Testis (tissue), 3 donors: ENCODE measurements around the gene RAB18. TPM values are rescaled to one million over a fixed set of nuclear protein-coding genes. Genes with fewer than 3 reads are reported as not detected.

Experiments used
- DNase-seq: peaks from one replicate; pipeline ENCODE4 v3.0.0-alpha.2; 2019
- H3K27ac ChIP-seq, 2 donors: fragments of 200-600 bp; sonication (generic); one replicate each; pipeline ENCODE4 v1.5.1; 2019
- H3K27me3 ChIP-seq: fragments of 200-600 bp; sonication (generic); one replicate; pipeline ENCODE4 v1.5.1; 2019
- H3K36me3 ChIP-seq: fragments of 200-600 bp; sonication (generic); one replicate; pipeline ENCODE4 v1.5.1; 2017; ENCODE audit warnings: low read depth; ENCODE audit errors: missing control alignments
- H3K4me1 ChIP-seq: fragments of 200-600 bp; sonication (generic); one replicate; pipeline ENCODE4 v1.5.1; 2019
- H3K4me3 ChIP-seq, 2 donors: fragments of 200-600 bp; sonication (generic); one replicate each; pipeline ENCODE4 v1.5.1; 2017 to 2019
- H3K9me3 ChIP-seq: fragments of 200-600 bp; sonication (generic); one replicate; pipeline ENCODE4 v1.5.1; 2017
- POLR2A ChIP-seq: fragments of 450-650 bp; IDR thresholded peaks from one replicate; pipeline ENCODE4 v1.6.1; 2017; ENCODE audit warnings: antibody characterized with exemption, mild to moderate bottlenecking, moderate library complexity
- WGBS, 2 donors: methylation state at CpG; one replicate each; pipeline ENCODE4 v1.1.5; 2018; 5-methylcytosine and 5-hydroxymethylcytosine counted together
- intact Hi-C: fragments of 100-400 bp; cut with DNase I; formaldehyde crosslinking; loops from one replicate; pipeline ENCODE4 v1.15.1; 2023; ENCODE audit warnings: low total_unique reads
- polyA plus RNA-seq: library from polyadenylated mRNA; stranded (reverse); fragments of 350-450 nt; fragmentation: Illumina TruSeq; extraction: RNeasy Lipid Tissue Mini Kit (QIAGEN cat#74804); gene quantifications from one replicate; pipeline ENCODE4 v1.2.3, GENCODE V29; 2014; ENCODE audit warnings: low read depth, low replicate concordance; ENCODE audit not compliant: insufficient read depth
- total RNA-seq, 2 donors: library from RNA; depleted of rRNA; stranded (reverse); fragments of >200 nt; gene quantifications; one replicate each; pipeline ENCODE4 v1.2.3, GENCODE V29; 2016
- TF ChIP-seq, protein P1 (sequence below), 3 experiments: fragments of 450-650 bp in 2 of 3; fragments of 200-600 bp in 1 of 3; sonication (generic) in 1 of 3; IDR thresholded peaks; one replicate each; pipeline ENCODE4 v1.5.1; 2016 to 2019; ENCODE audit warnings: antibody characterized with exemption in 3 of 3, mild to moderate bottlenecking in 2 of 3, moderate library complexity in 1 of 3

The RAB18 gene
- total and polyA plus RNA-seq, 3 donors from 2014 or later: 51.6 to 99.8 (median 53.1) TPM

DNA sequence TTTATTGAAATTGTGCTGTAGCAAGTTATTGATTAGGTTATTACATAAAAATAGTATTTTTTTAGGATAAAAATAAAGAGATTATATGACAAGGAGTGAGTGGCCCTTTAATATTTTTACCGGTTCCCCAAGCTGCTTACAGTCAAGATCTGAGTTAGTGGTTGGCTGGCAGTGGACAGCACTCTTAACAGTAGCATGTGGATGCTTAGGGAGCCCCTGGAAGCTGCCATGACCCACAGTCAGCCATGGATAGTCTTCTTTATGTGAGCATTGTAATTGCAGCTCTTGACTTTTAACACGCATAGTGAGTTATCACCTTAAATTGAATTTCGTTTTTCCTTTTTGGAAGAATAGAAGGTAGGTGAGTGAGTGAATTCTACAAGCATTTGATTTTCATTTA, 22.1 kb downstream of the RAB18 start:
- DNase-seq: no peak
- Histone ChIP-seq H3K4me3 (no peak overlapping the region), H3K4me1 (peaks cover 3% of the 10 kb centered on the region), H3K27me3 (no peaks in the 10 kb centered on the region), H3K27ac (no peak overlapping the region), H3K36me3 (no peaks in the 10 kb centered on the region), H3K9me3 (no peaks in the 10 kb centered on the region)
- TF ChIP-seq, protein P1, sequence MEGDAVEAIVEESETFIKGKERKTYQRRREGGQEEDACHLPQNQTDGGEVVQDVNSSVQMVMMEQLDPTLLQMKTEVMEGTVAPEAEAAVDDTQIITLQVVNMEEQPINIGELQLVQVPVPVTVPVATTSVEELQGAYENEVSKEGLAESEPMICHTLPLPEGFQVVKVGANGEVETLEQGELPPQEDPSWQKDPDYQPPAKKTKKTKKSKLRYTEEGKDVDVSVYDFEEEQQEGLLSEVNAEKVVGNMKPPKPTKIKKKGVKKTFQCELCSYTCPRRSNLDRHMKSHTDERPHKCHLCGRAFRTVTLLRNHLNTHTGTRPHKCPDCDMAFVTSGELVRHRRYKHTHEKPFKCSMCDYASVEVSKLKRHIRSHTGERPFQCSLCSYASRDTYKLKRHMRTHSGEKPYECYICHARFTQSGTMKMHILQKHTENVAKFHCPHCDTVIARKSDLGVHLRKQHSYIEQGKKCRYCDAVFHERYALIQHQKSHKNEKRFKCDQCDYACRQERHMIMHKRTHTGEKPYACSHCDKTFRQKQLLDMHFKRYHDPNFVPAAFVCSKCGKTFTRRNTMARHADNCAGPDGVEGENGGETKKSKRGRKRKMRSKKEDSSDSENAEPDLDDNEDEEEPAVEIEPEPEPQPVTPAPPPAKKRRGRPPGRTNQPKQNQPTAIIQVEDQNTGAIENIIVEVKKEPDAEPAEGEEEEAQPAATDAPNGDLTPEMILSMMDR (IDR thresholded peaks at IDR 0.05): no peak
- TF ChIP-seq POLR2A: no peak
- intact Hi-C loops: no loop called here
- 82 to 88% methylated on average over 3 of the region's 3 CpGs for WGBS, 2 donors

DNA sequence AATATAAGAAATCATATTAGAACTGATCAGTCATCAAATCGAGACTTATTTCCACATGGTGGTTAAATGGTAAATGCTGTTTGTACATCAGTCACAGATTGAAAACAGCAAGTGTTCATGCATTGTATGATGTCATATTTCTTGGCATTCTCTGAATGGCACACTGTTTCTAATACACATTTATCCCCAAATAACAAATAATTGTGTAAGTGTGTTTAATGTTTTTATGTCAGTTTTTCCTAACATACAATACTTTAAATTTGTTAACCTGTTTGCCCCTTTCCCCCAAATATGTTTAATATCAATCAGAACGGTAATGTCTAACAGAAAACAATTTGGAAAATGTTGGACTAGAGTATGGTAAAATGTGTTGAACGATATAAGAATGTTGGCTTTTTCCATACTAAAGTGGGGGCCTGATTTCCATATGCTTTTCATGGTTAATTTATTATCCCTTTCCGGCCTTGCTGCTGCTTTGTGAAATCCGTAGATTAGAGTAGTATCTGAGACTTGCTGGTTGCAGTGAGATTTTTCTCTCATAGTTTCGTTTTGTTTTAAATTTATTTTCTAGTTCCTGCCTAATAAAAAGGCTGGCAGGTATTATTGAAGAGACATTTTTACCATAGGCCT, 23.7 kb downstream of the RAB18 start:
- intact Hi-C loops: no loop called here
- H3K4me3 ChIP-seq: no peak overlapping the region
- no peak for DNase-seq
- no peak overlapping the region for H3K27ac ChIP-seq
- no peaks in the 10 kb centered on the region for H3K27me3 ChIP-seq
- WGBS, 2 donors: 81 to 84% methylated on average over 6 of the region's 6 CpGs
- TF ChIP-seq POLR2A: no peak
- TF ChIP-seq, protein P1 (IDR thresholded peaks at IDR 0.05): no peak
- peaks cover 3% of the 10 kb centered on the region for H3K4me1 ChIP-seq
- H3K36me3 ChIP-seq: no peaks in the 10 kb centered on the region
- H3K9me3 ChIP-seq: no peaks in the 10 kb centered on the region

DNA sequence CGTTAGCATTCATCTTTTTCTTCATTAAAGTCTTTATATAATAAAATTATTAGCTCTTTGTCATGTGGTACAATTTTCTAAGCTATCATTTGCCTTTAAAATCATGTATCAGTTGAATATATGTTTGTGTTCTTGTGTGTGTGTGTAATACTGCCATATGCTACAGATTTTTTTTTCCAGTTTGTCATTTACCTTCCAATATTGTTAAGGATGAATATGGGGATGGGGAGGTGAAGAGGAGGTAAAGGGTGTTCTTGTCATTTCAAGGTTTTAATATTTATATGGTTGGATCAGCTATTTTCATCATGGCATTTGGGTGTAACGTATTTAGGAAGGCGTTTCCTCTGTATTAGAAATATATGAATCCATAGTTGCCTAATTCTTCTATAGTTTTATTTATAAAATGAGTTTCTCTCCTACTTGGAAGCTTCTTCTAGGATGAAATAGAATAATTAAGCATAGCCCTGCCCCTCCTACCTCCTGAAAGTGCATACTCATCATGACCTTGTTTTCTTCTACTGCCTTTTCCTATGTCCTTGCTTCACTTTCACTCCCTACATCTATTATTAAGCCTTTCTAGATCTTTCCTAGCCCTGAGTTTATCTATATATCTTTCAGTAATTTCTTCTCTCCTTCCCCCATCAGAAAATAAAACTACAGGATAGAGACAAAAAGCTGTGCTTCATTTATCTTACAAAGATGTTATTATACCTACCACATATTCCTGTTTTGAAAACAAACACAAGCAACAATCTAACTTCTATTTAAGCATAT, 25.1 kb downstream of the RAB18 start:
- DNase-seq: no peak
- 88 to 92% methylated on average over 3 of the region's 3 CpGs for WGBS, 2 donors
- H3K4me3 ChIP-seq: no peak overlapping the region
- no peaks in the 10 kb centered on the region for H3K27me3 ChIP-seq
- no peaks in the 10 kb centered on the region for H3K9me3 ChIP-seq
- intact Hi-C loops: no loop called here
- H3K36me3 ChIP-seq: no peaks in the 10 kb centered on the region
- H3K4me1 ChIP-seq: peaks cover 3% of the 10 kb centered on the region
- TF ChIP-seq POLR2A: no peak
- TF ChIP-seq, protein P1 (IDR thresholded peaks at IDR 0.05): no peak
- H3K27ac ChIP-seq: no peak overlapping the region

DNA sequence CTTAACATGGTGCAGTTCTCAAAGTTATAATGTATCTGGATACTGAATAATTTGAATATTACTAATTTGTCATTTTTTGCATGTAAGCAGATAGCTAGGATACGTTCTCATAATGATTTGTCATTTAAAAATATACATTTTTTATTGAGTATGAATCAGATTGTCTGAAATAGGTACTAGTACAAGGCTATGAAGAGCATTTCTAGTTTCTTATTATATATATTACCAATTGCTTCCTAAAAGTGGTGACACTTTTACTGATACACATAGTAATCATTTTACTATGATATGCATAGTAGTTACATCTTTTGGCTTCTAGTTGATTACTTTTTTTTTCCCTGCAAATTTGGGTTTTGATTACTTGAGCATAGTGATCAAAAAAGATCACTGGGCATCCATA, 26.4 kb downstream of the RAB18 start:
- Histone ChIP-seq H3K4me3 (no peak overlapping the region), H3K9me3 (no peaks in the 10 kb centered on the region), H3K27ac (no peak overlapping the region), H3K36me3 (no peaks in the 10 kb centered on the region), H3K27me3 (no peaks in the 10 kb centered on the region), H3K4me1 (peaks cover 3% of the 10 kb centered on the region)
- TF ChIP-seq POLR2A: no peak
- TF ChIP-seq, protein P1 (IDR thresholded peaks at IDR 0.05): no peak
- no peak for DNase-seq
- 81 to 82% methylated on average over 1 of the region's 1 CpG for WGBS, 2 donors
- intact Hi-C loops: no loop called here
